ENCODE measurements around the gene SUPT6H. TPM values are rescaled to one million over a fixed set of nuclear protein-coding genes. Genes with fewer than 3 reads are reported as not detected.
A peak's percentile ranks its signal among the peaks of the same experiment; 100 is the strongest.

The SUPT6H gene
- total and polyA plus RNA-seq, 9 of the 15 experiments (the other 6 are each of a cell fraction or from before 2014, with no cell fraction given): 1.7 to 77.7 (median 49.2) TPM

GRCh38 chr17:28675980-28676379 is 14.0 kb downstream of the SUPT6H start:
- 94% methylated on average over 7 of the region's 7 CpGs for WGBS (ENCODE audit: insufficient coverage, low coverage, missing lambda C conversion rate)
- Histone ChIP-seq H3K79me2 (ENCODE audit: control insufficient read depth, insufficient read depth, low read length) (no peaks in the 10 kb centered on the region), H3K36me3 (ENCODE audit: control insufficient read depth, insufficient read depth, low read length) (peaks cover 96% of the 10 kb centered on the region), H3K4me2 (ENCODE audit: insufficient read depth, low read length) (no peak overlapping the region), H3K9me1 (ENCODE audit: control insufficient read depth, insufficient read depth, low read length) (no peaks in the 10 kb centered on the region), H3K27me3 (ENCODE audit: control insufficient read depth in 2 of 2, insufficient read depth in 2 of 2, low read length in 2 of 2) (no peaks in the 10 kb centered on the region), H2AFZ (ENCODE audit: low read depth, low read length) (no peak overlapping the region), H3K9me3 (replicated peaks; ENCODE audit: control insufficient read depth, insufficient read depth, low read depth, low read length) (no peaks in the 10 kb centered on the region), H3K4me3 (no peak overlapping the region), H3K27ac (ENCODE audit: extremely low read depth, low read depth, low read length) (no peak overlapping the region), H4K20me1 (replicated peaks; ENCODE audit: control insufficient read depth, insufficient read depth, low read length) (no peaks in the 10 kb centered on the region), H3K9ac (ENCODE audit: insufficient read depth in 1 of 2, low read depth in 2 of 2, low read length in 2 of 2) (no peak overlapping the region), H3K4me1 (replicated peaks in 1 of 2; ENCODE audit: control insufficient read depth in 2 of 2, insufficient read depth in 2 of 2, low read length in 2 of 2) (no peaks in the 10 kb centered on the region)
- peak in 1 of 4 experiments; percentile 25 for DNase-seq (ENCODE audit: extremely low read depth in 1 of 4, low spot score in 3 of 4)
- in situ Hi-C loops (cut with MboI) (no loop called here), intact Hi-C loops (cut with micrococcal nuclease) (loop anchor here (5.0 kb wide), 1 partner anchor 34 kb away; no protein-coding TSS in a partner anchor)
- no peak for TF ChIP-seq DACH1 (IDR thresholded peaks at IDR 0.05; ENCODE audit: partially characterized antibody)
- TF ChIP-seq ZNF239 (CRISPR knock-in tag; IDR thresholded peaks at IDR 0.05): peak; percentile 85
- TF ChIP-seq, protein P1, sequence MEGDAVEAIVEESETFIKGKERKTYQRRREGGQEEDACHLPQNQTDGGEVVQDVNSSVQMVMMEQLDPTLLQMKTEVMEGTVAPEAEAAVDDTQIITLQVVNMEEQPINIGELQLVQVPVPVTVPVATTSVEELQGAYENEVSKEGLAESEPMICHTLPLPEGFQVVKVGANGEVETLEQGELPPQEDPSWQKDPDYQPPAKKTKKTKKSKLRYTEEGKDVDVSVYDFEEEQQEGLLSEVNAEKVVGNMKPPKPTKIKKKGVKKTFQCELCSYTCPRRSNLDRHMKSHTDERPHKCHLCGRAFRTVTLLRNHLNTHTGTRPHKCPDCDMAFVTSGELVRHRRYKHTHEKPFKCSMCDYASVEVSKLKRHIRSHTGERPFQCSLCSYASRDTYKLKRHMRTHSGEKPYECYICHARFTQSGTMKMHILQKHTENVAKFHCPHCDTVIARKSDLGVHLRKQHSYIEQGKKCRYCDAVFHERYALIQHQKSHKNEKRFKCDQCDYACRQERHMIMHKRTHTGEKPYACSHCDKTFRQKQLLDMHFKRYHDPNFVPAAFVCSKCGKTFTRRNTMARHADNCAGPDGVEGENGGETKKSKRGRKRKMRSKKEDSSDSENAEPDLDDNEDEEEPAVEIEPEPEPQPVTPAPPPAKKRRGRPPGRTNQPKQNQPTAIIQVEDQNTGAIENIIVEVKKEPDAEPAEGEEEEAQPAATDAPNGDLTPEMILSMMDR (IDR thresholded peaks at IDR 0.05 in 2 of 3, conservative IDR thresholded peaks at IDR 0.05 in 1 of 3; ENCODE audit: insufficient read depth in 2 of 3, low read depth in 1 of 3, low read length in 3 of 3): peak; percentile 57 to 69 (median 60)
- TF ChIP-seq RAD21 (CRISPR knock-in tag; conservative IDR thresholded peaks at IDR 0.05 in 1 of 2, IDR thresholded peaks at IDR 0.05 in 1 of 2): peak in 1 of 2 experiments; percentile 46; a peak in 2 of 4 replicates
- 0 out of 2 replicates have a peak, but pooled peaks have one; percentile 11 for TF ChIP-seq SMC3 (conservative IDR thresholded peaks at IDR 0.05; ENCODE audit: insufficient read depth, low read depth, low read length)
- POLR2A ChIA-PET: interaction anchor here (0.6 to 8.6 kb wide), 9 partner anchors 8 to 84 kb away, joined by 3 to 56 read pairs (median 4); partner anchors contain the start of genes RPL23A, SDF2 and SUPT6H
- BruUV-seq (replicated peaks): no TSS peak
- CTCF ChIA-PET (ENCODE audit: low intra/inter-chr PET ratio): interaction anchor here (0.8 to 2.5 kb wide), 2 partner anchors 27 to 29 kb away, joined by 3 to 15 read pairs; no protein-coding TSS in a partner anchor
- FAIRE-seq: peak; percentile 42
- peak; percentile 75 for ATAC-seq

Measured in K562 (cell line).